GM23338 (cell line): ENCODE results near the gene EZH2. TPM values are rescaled to one million over a fixed set of nuclear protein-coding genes. Genes with fewer than 3 reads are reported as not detected.

ENCODE experiments used
- ATAC-seq: fragments of 200-7000 bp; cut with Tn5 transposase; 3 replicates; pipeline ENCODE4 v1.9.1; 2020
- DNase-seq: peaks from one replicate; pipeline ENCODE4 v3.0.0-alpha.2; 2015; ENCODE audit warnings: low spot score
- H2AFZ ChIP-seq: fragments of 200-600 bp; sonication (generic); 2 replicates; pipeline ENCODE4 v1.8.0; 2016; ENCODE audit warnings: antibody characterized with exemption, mild to moderate bottlenecking, moderate library complexity
- H3F3A ChIP-seq: fragments of 200-600 bp; sonication (generic); replicated peaks from 2 replicates; pipeline ENCODE4 v1.8.0; 2017; ENCODE audit warnings: antibody characterized with exemption, mixed run types, low read depth
- H3K27ac ChIP-seq: fragments of 200-600 bp; sonication (generic); 2 replicates; pipeline ENCODE4 v1.6.1; 2016; ENCODE audit warnings: low read depth
- H3K27me3 ChIP-seq: fragments of 200-600 bp; sonication (generic); 2 replicates; pipeline ENCODE4 v1.8.0; 2016; ENCODE audit warnings: mild to moderate bottlenecking, mixed run types, moderate library complexity; ENCODE audit not compliant: insufficient read depth
- H3K36me3 ChIP-seq: fragments of 200-600 bp; sonication (generic); 2 replicates; pipeline ENCODE4 v1.8.0; 2016; ENCODE audit warnings: mild to moderate bottlenecking; ENCODE audit not compliant: insufficient read depth
- H3K4me1 ChIP-seq: fragments of 200-600 bp; sonication (generic); 2 replicates; pipeline ENCODE4 v1.8.0; 2016; ENCODE audit warnings: mild to moderate bottlenecking, moderate library complexity; ENCODE audit not compliant: insufficient read depth
- H3K4me2 ChIP-seq: fragments of 200-600 bp; sonication (generic); 2 replicates; pipeline ENCODE4 v1.7.1; 2017; ENCODE audit warnings: mixed run types
- H3K4me3 ChIP-seq: fragments of 200-600 bp; sonication (generic); 2 replicates; pipeline ENCODE4 v1.6.1; 2016; ENCODE audit warnings: mixed run types
- H3K79me2 ChIP-seq: fragments of 200-600 bp; sonication (generic); replicated peaks from 2 replicates; pipeline ENCODE4 v1.8.0; 2017; ENCODE audit warnings: mild to moderate bottlenecking; ENCODE audit not compliant: insufficient read depth
- H3K9me2 ChIP-seq: fragments of 200-600 bp; sonication (generic); 2 replicates; pipeline ENCODE4 v1.8.0; 2017; ENCODE audit not compliant: insufficient read depth
- H4K20me1 ChIP-seq: fragments of 200-600 bp; sonication (generic); replicated peaks from 2 replicates; pipeline ENCODE4 v1.8.0; 2017; ENCODE audit warnings: mild to moderate bottlenecking; ENCODE audit not compliant: insufficient read depth
- H3K27ac Mint-ChIP-seq: 2 replicates; pipeline ENCODE4 v1.8.0; 2020; ENCODE audit warnings: inconsistent platforms, mild to moderate bottlenecking, moderate library complexity, mixed read lengths
- H3K27me3 Mint-ChIP-seq: 3 replicates; pipeline ENCODE4 v1.8.0; 2022; ENCODE audit warnings: low read depth, mild to moderate bottlenecking, moderate library complexity, mixed read lengths, inconsistent platforms; ENCODE audit not compliant: insufficient read depth, poor library complexity
- H3K36me3 Mint-ChIP-seq: 3 replicates; pipeline ENCODE4 v1.8.0; 2021; ENCODE audit warnings: low read depth, mild to moderate bottlenecking, inconsistent platforms, moderate library complexity, mixed read lengths
- H3K4me1 Mint-ChIP-seq: 3 replicates; pipeline ENCODE4 v1.8.0; 2020; ENCODE audit warnings: mild to moderate bottlenecking, inconsistent platforms, mixed read lengths
- H3K4me3 Mint-ChIP-seq: 3 replicates; pipeline ENCODE4 v1.8.0; 2021; ENCODE audit warnings: moderate library complexity, mild to moderate bottlenecking, inconsistent platforms, mixed read lengths
- H3K9me3 Mint-ChIP-seq: 3 replicates; pipeline ENCODE4 v1.8.0; 2020; ENCODE audit warnings: moderate library complexity, mild to moderate bottlenecking, inconsistent platforms, mixed read lengths
- CREB1 ChIP-seq: fragments of 250-450 bp; sonication (Bioruptor Pico); IDR thresholded peaks from 2 replicates; pipeline ENCODE4 v1.5.0; 2020; ENCODE audit warnings: low read depth, mild to moderate bottlenecking, moderate library complexity
- CTCF ChIP-seq, 2 experiments: fragments of 200-600 bp in 1 of 2; sonication (generic) in 1 of 2; conservative IDR thresholded peaks; 2 replicates each; pipeline versions ENCODE4 v1.5.1 to v1.6.1; 2016 to 2017; ENCODE audit warnings: antibody characterized with exemption in 2 of 2, low read depth in 2 of 2, mild to moderate bottlenecking in 2 of 2, moderate library complexity in 1 of 2
- EZH2 ChIP-seq: fragments of 200-600 bp; sonication (generic); IDR thresholded peaks from one replicate; pipeline ENCODE4 v1.8.0; 2017; ENCODE audit warnings: antibody characterized with exemption, mild to moderate bottlenecking, low read depth; ENCODE audit not compliant: unreplicated experiment
- EZH2phosphoT487 ChIP-seq: fragments of 200-600 bp; sonication (generic); IDR thresholded peaks from one replicate; pipeline ENCODE4 v1.8.1; 2018; ENCODE audit warnings: antibody characterized with exemption; ENCODE audit not compliant: unreplicated experiment
- JUNB ChIP-seq: IDR thresholded peaks from one replicate; pipeline ENCODE4 v1.6.1; 2016; ENCODE audit warnings: antibody characterized with exemption; ENCODE audit not compliant: unreplicated experiment
- NANOG ChIP-seq: IDR thresholded peaks from 2 replicates; pipeline ENCODE4 v1.6.1; 2016; ENCODE audit warnings: antibody characterized with exemption, borderline replicate concordance
- POLR2AphosphoS5 ChIP-seq: IDR thresholded peaks from 2 replicates; pipeline ENCODE4 v1.6.1; 2016; ENCODE audit warnings: antibody characterized with exemption, low read depth
- REST ChIP-seq: IDR thresholded peaks from one replicate; pipeline ENCODE4 v1.6.1; 2018; ENCODE audit warnings: antibody characterized with exemption; ENCODE audit not compliant: unreplicated experiment
- STAT1 ChIP-seq: IDR thresholded peaks from one replicate; pipeline ENCODE4 v1.6.1; 2016; ENCODE audit warnings: antibody characterized with exemption; ENCODE audit not compliant: unreplicated experiment
- ZNF114 ChIP-seq: fragments of 250-450 bp; sonication (Bioruptor Pico); IDR thresholded peaks from 2 replicates; pipeline ENCODE4 v1.5.0; 2020; ENCODE audit warnings: mild to moderate bottlenecking, moderate library complexity
- ZNF331 ChIP-seq: fragments of 250-450 bp; sonication (Bioruptor Pico); IDR thresholded peaks from 2 replicates; pipeline ENCODE4 v1.5.0; 2020; ENCODE audit warnings: low read depth, mild to moderate bottlenecking, moderate library complexity
- polyA plus RNA-seq: library from polyadenylated mRNA; unstranded; fragments of >200 nt; fragmentation: Nextera tagmentation; extraction: Ambion mirVana; gene quantifications from 2 replicates; pipeline ENCODE4 v1.2.1, GENCODE V29; 2016
- total RNA-seq: library from RNA; depleted of rRNA; stranded (reverse); fragments of >200 nt; shearing (Covaris generic); gene quantifications from 2 replicates; pipeline ENCODE4 v1.2.3, GENCODE V29; 2014
- TF ChIP-seq, protein P1 (sequence below): fragments of 250-450 bp; sonication (Bioruptor Pico); IDR thresholded peaks from 2 replicates; pipeline ENCODE4 v1.5.0; 2020; ENCODE audit warnings: mild to moderate bottlenecking, moderate library complexity
- TF ChIP-seq, protein P2 (sequence below): IDR thresholded peaks from 2 replicates; pipeline ENCODE4 v1.6.1; 2016; ENCODE audit warnings: antibody characterized with exemption

The EZH2 gene
- total and polyA plus RNA-seq, 2 experiments from 2014 or later = 33.9 to 38.6 TPM

GRCh38 chr7:148886844-148887243 is 2.8 kb upstream of the EZH2 start:
- Histone ChIP-seq H2AFZ (no peak overlapping the region), H3K4me3 (no peak overlapping the region), H4K20me1 (peaks cover 13% of the 10 kb centered on the region; the same call in 1 of the 2 replicates), H3K36me3 (no peaks in the 10 kb centered on the region), H3K79me2 (peaks cover 14% of the 10 kb centered on the region), H3K9me2 (no peaks in the 10 kb centered on the region), H3K27ac (no peak overlapping the region), H3F3A (peaks cover 9% of the 10 kb centered on the region; the same call in 1 of the 2 replicates), H3K4me2 (no peak overlapping the region), H3K27me3 (peaks cover 9% of the 10 kb centered on the region), H3K4me1 (peaks cover 7% of the 10 kb centered on the region)
- TF ChIP-seq EZH2phosphoT487 (no peak), JUNB (no peak), CTCF (conservative IDR thresholded peaks at IDR 0.05; ENCODE audit: low read depth in 2 of 2) (no peak), CREB1 (CRISPR knock-in tag) (no peak), REST (no peak), STAT1 (no peak), EZH2 (no peak), POLR2AphosphoS5 (no peak), NANOG (no peak), ZNF114 (CRISPR knock-in tag) (no peak), ZNF331 (CRISPR knock-in tag) (no peak)
- TF ChIP-seq, protein P1, sequence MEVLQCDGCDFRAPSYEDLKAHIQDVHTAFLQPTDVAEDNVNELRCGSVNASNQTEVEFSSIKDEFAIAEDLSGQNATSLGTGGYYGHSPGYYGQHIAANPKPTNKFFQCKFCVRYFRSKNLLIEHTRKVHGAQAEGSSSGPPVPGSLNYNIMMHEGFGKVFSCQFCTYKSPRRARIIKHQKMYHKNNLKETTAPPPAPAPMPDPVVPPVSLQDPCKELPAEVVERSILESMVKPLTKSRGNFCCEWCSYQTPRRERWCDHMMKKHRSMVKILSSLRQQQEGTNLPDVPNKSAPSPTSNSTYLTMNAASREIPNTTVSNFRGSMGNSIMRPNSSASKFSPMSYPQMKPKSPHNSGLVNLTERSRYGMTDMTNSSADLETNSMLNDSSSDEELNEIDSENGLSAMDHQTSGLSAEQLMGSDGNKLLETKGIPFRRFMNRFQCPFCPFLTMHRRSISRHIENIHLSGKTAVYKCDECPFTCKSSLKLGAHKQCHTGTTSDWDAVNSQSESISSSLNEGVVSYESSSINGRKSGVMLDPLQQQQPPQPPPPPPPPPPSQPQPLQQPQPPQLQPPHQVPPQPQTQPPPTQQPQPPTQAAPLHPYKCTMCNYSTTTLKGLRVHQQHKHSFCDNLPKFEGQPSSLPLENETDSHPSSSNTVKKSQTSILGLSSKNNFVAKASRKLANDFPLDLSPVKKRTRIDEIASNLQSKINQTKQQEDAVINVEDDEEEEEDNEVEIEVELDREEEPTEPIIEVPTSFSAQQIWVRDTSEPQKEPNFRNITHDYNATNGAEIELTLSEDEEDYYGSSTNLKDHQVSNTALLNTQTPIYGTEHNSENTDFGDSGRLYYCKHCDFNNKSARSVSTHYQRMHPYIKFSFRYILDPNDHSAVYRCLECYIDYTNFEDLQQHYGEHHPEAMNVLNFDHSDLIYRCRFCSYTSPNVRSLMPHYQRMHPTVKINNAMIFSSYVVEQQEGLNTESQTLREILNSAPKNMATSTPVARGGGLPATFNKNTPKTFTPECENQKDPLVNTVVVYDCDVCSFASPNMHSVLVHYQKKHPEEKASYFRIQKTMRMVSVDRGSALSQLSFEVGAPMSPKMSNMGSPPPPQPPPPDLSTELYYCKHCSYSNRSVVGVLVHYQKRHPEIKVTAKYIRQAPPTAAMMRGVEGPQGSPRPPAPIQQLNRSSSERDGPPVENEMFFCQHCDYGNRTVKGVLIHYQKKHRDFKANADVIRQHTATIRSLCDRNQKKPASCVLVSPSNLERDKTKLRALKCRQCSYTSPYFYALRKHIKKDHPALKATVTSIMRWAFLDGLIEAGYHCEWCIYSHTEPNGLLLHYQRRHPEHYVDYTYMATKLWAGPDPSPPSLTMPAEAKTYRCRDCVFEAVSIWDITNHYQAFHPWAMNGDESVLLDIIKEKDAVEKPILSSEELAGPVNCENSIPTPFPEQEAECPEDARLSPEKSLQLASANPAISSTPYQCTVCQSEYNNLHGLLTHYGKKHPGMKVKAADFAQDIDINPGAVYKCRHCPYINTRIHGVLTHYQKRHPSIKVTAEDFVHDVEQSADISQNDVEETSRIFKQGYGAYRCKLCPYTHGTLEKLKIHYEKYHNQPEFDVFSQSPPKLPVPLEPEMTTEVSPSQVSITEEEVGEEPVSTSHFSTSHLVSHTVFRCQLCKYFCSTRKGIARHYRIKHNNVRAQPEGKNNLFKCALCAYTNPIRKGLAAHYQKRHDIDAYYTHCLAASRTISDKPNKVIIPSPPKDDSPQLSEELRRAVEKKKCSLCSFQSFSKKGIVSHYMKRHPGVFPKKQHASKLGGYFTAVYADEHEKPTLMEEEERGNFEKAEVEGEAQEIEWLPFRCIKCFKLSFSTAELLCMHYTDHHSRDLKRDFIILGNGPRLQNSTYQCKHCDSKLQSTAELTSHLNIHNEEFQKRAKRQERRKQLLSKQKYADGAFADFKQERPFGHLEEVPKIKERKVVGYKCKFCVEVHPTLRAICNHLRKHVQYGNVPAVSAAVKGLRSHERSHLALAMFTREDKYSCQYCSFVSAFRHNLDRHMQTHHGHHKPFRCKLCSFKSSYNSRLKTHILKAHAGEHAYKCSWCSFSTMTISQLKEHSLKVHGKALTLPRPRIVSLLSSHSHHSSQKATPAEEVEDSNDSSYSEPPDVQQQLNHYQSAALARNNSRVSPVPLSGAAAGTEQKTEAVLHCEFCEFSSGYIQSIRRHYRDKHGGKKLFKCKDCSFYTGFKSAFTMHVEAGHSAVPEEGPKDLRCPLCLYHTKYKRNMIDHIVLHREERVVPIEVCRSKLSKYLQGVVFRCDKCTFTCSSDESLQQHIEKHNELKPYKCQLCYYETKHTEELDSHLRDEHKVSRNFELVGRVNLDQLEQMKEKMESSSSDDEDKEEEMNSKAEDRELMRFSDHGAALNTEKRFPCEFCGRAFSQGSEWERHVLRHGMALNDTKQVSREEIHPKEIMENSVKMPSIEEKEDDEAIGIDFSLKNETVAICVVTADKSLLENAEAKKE = no peak
- TF ChIP-seq, protein P2, sequence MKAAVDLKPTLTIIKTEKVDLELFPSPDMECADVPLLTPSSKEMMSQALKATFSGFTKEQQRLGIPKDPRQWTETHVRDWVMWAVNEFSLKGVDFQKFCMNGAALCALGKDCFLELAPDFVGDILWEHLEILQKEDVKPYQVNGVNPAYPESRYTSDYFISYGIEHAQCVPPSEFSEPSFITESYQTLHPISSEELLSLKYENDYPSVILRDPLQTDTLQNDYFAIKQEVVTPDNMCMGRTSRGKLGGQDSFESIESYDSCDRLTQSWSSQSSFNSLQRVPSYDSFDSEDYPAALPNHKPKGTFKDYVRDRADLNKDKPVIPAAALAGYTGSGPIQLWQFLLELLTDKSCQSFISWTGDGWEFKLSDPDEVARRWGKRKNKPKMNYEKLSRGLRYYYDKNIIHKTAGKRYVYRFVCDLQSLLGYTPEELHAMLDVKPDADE = no peak
- Mint-ChIP-seq H3K36me3 (peaks cover 12% of the 10 kb centered on the region), H3K4me3 (no peak overlapping the region), H3K27me3 (peaks cover 8% of the 10 kb centered on the region), H3K27ac (no peak overlapping the region), H3K4me1 (no peaks in the 10 kb centered on the region; the same call in 2 of the 3 replicates), H3K9me3 (peaks cover 5% of the 10 kb centered on the region; the same call in 2 of the 3 replicates)
- ATAC-seq (no peak), DNase-seq (no peak)
